Gastroesophageal sphincter (tissue), 4 donors: ENCODE data around the gene DOCK9. TPM values are rescaled to one million over a fixed set of nuclear protein-coding genes. Genes with fewer than 3 reads are reported as not detected.

Experiments
- ATAC-seq: fragments of 150-250 bp; one replicate; pipeline ENCODE4 v1.9.1; 2016; ENCODE audit warnings: mild to moderate bottlenecking, moderate library complexity
- H3K27ac ChIP-seq, 4 donors: fragments of 200-600 bp; sonication (generic) in 3 of 4; 1 replicate in 3 of 4; 2 replicates in 1 of 4; pipeline ENCODE4 v1.5.1; 2016 to 2019
- H3K27me3 ChIP-seq: fragments of 200-600 bp; sonication (generic); one replicate; pipeline ENCODE4 v1.5.1; 2019
- H3K36me3 ChIP-seq, 2 donors: fragments of 200-600 bp; sonication (generic); one replicate each; pipeline ENCODE4 v1.5.1; 2019; ENCODE audit warnings: control low read depth in 1 of 2
- H3K4me1 ChIP-seq, 3 donors: fragments of 200-600 bp; sonication (generic); 1 replicate in 2 of 3; 2 replicates in 1 of 3; pipeline ENCODE4 v1.5.1; 2016 to 2019; ENCODE audit warnings: control low read depth in 2 of 3
- H3K4me3 ChIP-seq, 2 donors: fragments of 200-600 bp; sonication (generic); one replicate each; pipeline ENCODE4 v1.5.1; 2019; ENCODE audit warnings: mild to moderate bottlenecking in 1 of 2, moderate library complexity in 1 of 2
- H3K9me3 ChIP-seq, 3 donors: fragments of 200-600 bp; sonication (generic); one replicate each; pipeline ENCODE4 v1.5.1; 2017 to 2019; ENCODE audit warnings: control low read depth in 2 of 3
- EP300 ChIP-seq: sonication (generic); formaldehyde crosslinking; IDR thresholded peaks from one replicate; pipeline ENCODE4 v1.6.1; 2017; ENCODE audit warnings: antibody characterized with exemption, mild to moderate bottlenecking
- POLR2A ChIP-seq, 2 donors: fragments of 450-650 bp; IDR thresholded peaks; one replicate each; pipeline ENCODE4 v1.6.1; 2017; ENCODE audit warnings: antibody characterized with exemption in 2 of 2, mild to moderate bottlenecking in 2 of 2, moderate library complexity in 1 of 2
- POLR2AphosphoS5 ChIP-seq: sonication (generic); formaldehyde crosslinking; IDR thresholded peaks from one replicate; pipeline ENCODE4 v1.6.1; 2017; ENCODE audit warnings: antibody characterized with exemption
- WGBS, 2 donors: methylation state at CpG; one replicate each; pipeline ENCODE4 v1.1.5; 2018; ENCODE audit warnings: low coverage in 1 of 2; 5-methylcytosine and 5-hydroxymethylcytosine counted together
- total RNA-seq, 4 donors: library from RNA; depleted of rRNA; stranded (reverse); fragments of >200 nt; gene quantifications; one replicate each; pipeline ENCODE4 v1.1.0, GENCODE V29; 2016
- TF ChIP-seq, protein P1 (sequence below), 4 experiments: fragments of 200-600 bp in 2 of 4; fragments of 450-650 bp in 2 of 4; sonication (generic) in 1 of 4; IDR thresholded peaks; one replicate each; pipeline ENCODE4 v1.5.1; 2017 to 2019; ENCODE audit warnings: antibody characterized with exemption in 4 of 4, mild to moderate bottlenecking in 2 of 4, moderate library complexity in 2 of 4

DOCK9 gene
- total RNA-seq, 4 donors from 2014 or later: 84.1 to 203 (median 150) TPM

DNA sequence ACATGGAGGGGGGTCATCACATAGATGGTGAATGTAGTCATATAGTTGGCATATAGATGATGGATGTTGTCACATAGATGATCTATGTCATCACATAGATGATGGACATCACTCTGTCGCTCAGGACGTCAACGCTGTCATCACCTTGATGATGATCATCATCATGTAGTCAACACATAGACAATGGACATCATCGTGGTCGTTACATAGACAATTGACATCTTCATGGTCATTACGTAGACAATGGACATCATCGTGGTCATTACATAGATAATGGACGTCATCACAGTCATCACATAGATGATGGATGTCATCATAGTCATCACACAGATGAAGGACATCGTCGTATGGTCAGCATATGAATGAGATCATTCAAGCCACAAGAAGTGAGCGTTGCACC, 196.8 kb downstream of the DOCK9 start:
- H3K4me3 ChIP-seq: no peak overlapping the region
- H3K9me3 ChIP-seq: no peaks in the 10 kb centered on the region
- no peaks in the 10 kb centered on the region for H3K36me3 ChIP-seq
- H3K27ac ChIP-seq: no peak overlapping the region
- no peak for ATAC-seq
- peaks cover 9% of the 10 kb centered on the region for H3K27me3 ChIP-seq
- H3K4me1 ChIP-seq: no peaks in the 10 kb centered on the region
- WGBS, 2 donors: 64 to 76% methylated on average over 8 of the region's 11 CpGs
- TF ChIP-seq EP300 (no peak), POLR2AphosphoS5 (no peak), POLR2A (IDR thresholded peaks at IDR 0.05) (no peak)
- TF ChIP-seq, protein P1, sequence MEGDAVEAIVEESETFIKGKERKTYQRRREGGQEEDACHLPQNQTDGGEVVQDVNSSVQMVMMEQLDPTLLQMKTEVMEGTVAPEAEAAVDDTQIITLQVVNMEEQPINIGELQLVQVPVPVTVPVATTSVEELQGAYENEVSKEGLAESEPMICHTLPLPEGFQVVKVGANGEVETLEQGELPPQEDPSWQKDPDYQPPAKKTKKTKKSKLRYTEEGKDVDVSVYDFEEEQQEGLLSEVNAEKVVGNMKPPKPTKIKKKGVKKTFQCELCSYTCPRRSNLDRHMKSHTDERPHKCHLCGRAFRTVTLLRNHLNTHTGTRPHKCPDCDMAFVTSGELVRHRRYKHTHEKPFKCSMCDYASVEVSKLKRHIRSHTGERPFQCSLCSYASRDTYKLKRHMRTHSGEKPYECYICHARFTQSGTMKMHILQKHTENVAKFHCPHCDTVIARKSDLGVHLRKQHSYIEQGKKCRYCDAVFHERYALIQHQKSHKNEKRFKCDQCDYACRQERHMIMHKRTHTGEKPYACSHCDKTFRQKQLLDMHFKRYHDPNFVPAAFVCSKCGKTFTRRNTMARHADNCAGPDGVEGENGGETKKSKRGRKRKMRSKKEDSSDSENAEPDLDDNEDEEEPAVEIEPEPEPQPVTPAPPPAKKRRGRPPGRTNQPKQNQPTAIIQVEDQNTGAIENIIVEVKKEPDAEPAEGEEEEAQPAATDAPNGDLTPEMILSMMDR (IDR thresholded peaks at IDR 0.05): no peak

DNA sequence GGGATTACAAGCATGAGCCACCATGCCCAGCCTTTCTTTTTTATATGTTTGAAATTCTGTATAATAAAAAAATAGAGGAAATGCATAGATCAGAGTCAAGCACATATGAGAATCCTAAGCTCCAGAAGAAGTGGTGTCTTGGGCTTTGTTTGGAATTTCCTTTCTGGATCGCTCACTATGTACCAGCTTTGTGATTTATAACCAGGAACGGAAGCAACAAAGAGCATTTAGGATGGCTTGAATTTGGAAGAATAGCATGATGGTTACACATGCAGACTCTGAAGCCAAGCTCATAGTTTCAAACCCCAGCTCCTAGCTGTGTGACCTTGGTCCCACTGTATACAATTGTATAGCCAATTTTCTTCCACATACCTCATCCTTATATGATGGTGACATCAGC, 197.4 kb downstream of the DOCK9 start:
- H3K27ac ChIP-seq: no peak overlapping the region
- ATAC-seq: no peak
- H3K4me3 ChIP-seq: no peak overlapping the region
- peaks cover 9% of the 10 kb centered on the region for H3K27me3 ChIP-seq
- no peaks in the 10 kb centered on the region for H3K4me1 ChIP-seq
- no peaks in the 10 kb centered on the region for H3K9me3 ChIP-seq
- H3K36me3 ChIP-seq: no peaks in the 10 kb centered on the region
- no peak for TF ChIP-seq POLR2AphosphoS5
- TF ChIP-seq EP300: no peak
- 53% methylated on average over 2 of the region's 2 CpGs; no CpG with 5 or more reads in 1 of the 2 donors for WGBS, 2 donors

DNA sequence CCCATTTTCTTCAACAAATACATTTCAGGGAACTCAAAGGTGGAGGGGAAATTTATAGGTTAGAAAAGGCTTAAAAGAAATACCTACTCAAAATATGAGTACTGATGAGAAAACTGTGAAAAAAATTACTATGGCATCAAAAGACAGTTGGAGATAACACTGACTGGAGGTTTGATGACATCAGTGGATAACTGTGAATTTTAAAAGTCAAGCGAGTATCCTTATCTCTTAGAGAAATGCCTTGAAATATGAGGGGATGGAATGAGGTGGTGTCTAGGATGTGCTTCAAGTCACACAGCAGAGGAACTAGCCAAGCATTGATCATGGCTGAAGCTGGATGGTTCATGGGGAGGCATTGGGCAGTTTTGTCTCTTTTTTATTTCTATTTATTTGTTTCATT, 198.2 kb downstream of the DOCK9 start:
- 86% methylated on average over 1 of the region's 1 CpG; no CpG with 5 or more reads in 1 of the 2 donors for WGBS, 2 donors
- H3K27me3 ChIP-seq: peaks cover 9% of the 10 kb centered on the region
- H3K9me3 ChIP-seq: no peaks in the 10 kb centered on the region
- TF ChIP-seq, protein P1 (IDR thresholded peaks at IDR 0.05): no peak
- TF ChIP-seq POLR2A (IDR thresholded peaks at IDR 0.05) (no peak), POLR2AphosphoS5 (no peak), EP300 (no peak)
- ATAC-seq: no peak
- no peak overlapping the region for H3K4me3 ChIP-seq
- no peak overlapping the region for H3K27ac ChIP-seq
- H3K36me3 ChIP-seq: no peaks in the 10 kb centered on the region
- no peaks in the 10 kb centered on the region for H3K4me1 ChIP-seq

DNA sequence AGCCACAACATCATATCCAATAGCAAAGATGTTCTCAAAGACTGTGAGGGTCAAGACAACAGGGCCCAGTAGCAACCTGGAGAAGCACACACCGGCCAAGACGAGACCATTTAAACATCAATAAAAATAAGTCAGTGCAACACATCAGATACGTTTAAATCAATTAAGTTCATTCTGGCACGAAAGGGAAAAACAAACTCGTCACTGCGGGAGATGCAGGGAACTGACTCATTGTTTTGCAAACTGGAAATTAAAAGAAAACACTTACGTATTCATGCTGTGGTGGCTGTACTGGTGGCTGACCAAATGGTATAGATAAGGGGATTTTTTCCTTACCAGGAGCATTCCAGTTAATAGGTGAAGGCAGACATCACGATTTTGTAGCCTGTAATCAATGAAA, 199.1 kb downstream of the DOCK9 start:
- H3K27ac ChIP-seq: no peak overlapping the region
- ATAC-seq: no peak
- H3K27me3 ChIP-seq: peaks cover 9% of the 10 kb centered on the region
- no peaks in the 10 kb centered on the region for H3K9me3 ChIP-seq
- H3K4me1 ChIP-seq: no peaks in the 10 kb centered on the region
- 65 to 67% methylated on average over 7 to 8 of the region's 8 CpGs for WGBS, 2 donors
- TF ChIP-seq, protein P1 (IDR thresholded peaks at IDR 0.05): no peak
- TF ChIP-seq POLR2AphosphoS5 (no peak), EP300 (no peak), POLR2A (IDR thresholded peaks at IDR 0.05) (no peak)
- H3K36me3 ChIP-seq: no peaks in the 10 kb centered on the region
- no peak overlapping the region for H3K4me3 ChIP-seq

DNA sequence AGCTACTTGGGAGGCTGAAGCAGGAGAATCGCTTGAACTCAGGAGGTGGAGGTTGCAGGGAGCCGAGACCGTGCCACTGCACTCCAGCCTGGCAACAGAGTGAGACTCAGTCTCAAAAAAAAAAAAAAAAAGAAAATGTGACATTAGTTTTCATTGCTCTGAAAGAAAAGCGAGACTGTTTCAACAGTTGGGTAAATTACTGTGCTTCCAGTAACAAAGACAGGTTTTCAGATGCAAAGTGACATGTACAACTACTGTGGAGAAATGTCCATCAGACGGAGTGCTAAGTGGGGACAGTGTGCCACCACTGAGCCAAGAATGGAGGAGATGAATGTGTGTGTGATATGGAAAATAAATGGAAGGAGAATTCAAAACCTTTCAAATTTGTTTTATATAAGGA, 201.2 kb downstream of the DOCK9 start:
- H3K4me1 ChIP-seq: no peaks in the 10 kb centered on the region
- H3K27me3 ChIP-seq: peaks cover 6% of the 10 kb centered on the region
- no peaks in the 10 kb centered on the region for H3K9me3 ChIP-seq
- TF ChIP-seq POLR2AphosphoS5 (no peak), EP300 (no peak), POLR2A (IDR thresholded peaks at IDR 0.05) (no peak)
- TF ChIP-seq, protein P1 (IDR thresholded peaks at IDR 0.05): no peak
- H3K4me3 ChIP-seq: no peak overlapping the region
- H3K36me3 ChIP-seq: no peaks in the 10 kb centered on the region
- WGBS, 2 donors: 65 to 81% methylated on average over 5 of the region's 5 CpGs
- ATAC-seq: no peak
- no peak overlapping the region for H3K27ac ChIP-seq
